Muscle of back (tissue), 11 donors: ENCODE results near the gene RRAGC. TPM values are rescaled to one million over a fixed set of nuclear protein-coding genes. Genes with fewer than 3 reads are reported as not detected.
"Not testable (repeated sequence)": the region's sequence is repeated elsewhere in the genome, so short reads cannot be mapped to it uniquely, and the experiment has no call there.

Experiments
- DNase-seq, 3 donors: peaks; one replicate each; pipeline versions ENCODE4 v3.0.0 to v3.0.0-alpha.2; 2013
- polyA plus RNA-seq, 10 donors: library from polyadenylated mRNA; unstranded; fragments of 120-200 nt; gene quantifications; one replicate each; pipeline ENCODE4 v1.2.1, GENCODE V29; 2013; ENCODE audit not compliant: insufficient read length in 10 of 10

RRAGC gene
- polyA plus RNA-seq, 10 donors, result 20.2 to 27.3 (median 22.4) TPM

GRCh38 chr1:38818175-38818976, 41.2 kb downstream of the RRAGC start:
- DNase-seq, result peak in 2 of 3 donors; percentile 49 to 63

- no peak for DNase-seq
These were observed 42.1 kb downstream of the RRAGC start for GRCh38 chr1:38817267-38818174.

- DNase-seq, result peak in 2 of 3 donors; percentile 16 to 55
These were observed 43.5 kb downstream of the RRAGC start for GRCh38 chr1:38815903-38816627.

- DNase-seq, result no peak
These were observed 44.5 kb downstream of the RRAGC start for GRCh38 chr1:38814984-38815464.

GRCh38 chr1:38814444-38814983, 45.1 kb downstream of the RRAGC start:
- DNase-seq, result no peak

GRCh38 chr1:38812981-38813380, 46.6 kb downstream of the RRAGC start:
- no peak for DNase-seq

GRCh38 chr1:38811466-38811865, 48.1 kb downstream of the RRAGC start:
- DNase-seq, result not testable (repeated sequence)

GRCh38 chr1:38806090-38806489, 53.5 kb downstream of the RRAGC start:
- no peak for DNase-seq

GRCh38 chr1:38805036-38805435, 54.5 kb downstream of the RRAGC start:
- DNase-seq, result no peak

GRCh38 chr1:38804062-38804886, 55.3 kb downstream of the RRAGC start:
- peak in 2 of 3 donors; percentile 18 to 37 for DNase-seq

GRCh38 chr1:38803647-38804046, 55.9 kb downstream of the RRAGC start:
- DNase-seq, result no peak

GRCh38 chr1:38800720-38801671, 58.6 kb downstream of the RRAGC start:
- DNase-seq, result no peak

- DNase-seq, result no peak
These were observed 66.3 kb downstream of the RRAGC start for GRCh38 chr1:38793299-38793698.

- DNase-seq, result no peak
These were observed 67.7 kb downstream of the RRAGC start for GRCh38 chr1:38791892-38792291.

GRCh38 chr1:38791164-38791515, 68.4 kb downstream of the RRAGC start:
- no peak for DNase-seq

GRCh38 chr1:38790422-38791163, 69.0 kb downstream of the RRAGC start:
- no peak for DNase-seq

GRCh38 chr1:38789498-38790169, 69.9 kb downstream of the RRAGC start:
- no peak for DNase-seq
